Measurements from ENCODE around the gene PPP1R14D. TPM values are rescaled to one million over a fixed set of nuclear protein-coding genes. Genes with fewer than 3 reads are reported as not detected.
"Not testable (repeated sequence)": the region's sequence is repeated elsewhere in the genome, so short reads cannot be mapped to it uniquely, and the experiment has no call there.

The PPP1R14D gene
- total RNA-seq, 4 donors from 2014 or later = not detected

DNA sequence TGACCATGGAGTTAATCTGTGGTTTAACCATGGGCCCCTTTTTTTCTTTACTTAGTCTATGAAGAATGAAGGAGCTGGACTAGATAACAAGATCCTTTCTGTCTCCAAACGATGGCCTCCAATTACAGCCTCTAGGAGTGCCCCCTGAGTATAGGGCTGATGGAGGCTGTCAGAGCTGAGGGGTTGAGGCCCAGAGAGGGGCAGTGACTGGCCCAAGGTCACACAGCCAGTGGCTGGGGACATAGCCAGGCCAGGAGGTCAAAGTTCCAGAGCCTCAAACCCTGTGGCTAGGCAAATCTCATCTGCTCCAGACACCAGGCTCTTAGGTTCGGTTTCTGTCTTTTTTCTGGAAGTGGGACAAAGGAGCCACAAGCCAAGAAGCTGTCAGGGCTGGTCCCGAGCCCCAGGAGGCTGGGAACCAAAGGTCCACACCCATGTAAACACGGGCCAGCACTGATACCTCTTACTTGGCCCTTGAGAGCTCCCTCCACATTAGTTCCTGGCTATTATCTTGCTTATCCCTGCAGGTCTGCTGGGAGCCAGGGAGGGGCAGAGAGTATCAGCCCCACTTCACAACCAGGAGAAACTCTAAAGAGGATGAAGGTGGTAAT, 35.3 kb upstream of the PPP1R14D start:
- Histone ChIP-seq H3K4me1 (peaks cover 11% of the 10 kb centered on the region), H3K4me3 (no peak overlapping the region), H3K36me3 (no peaks in the 10 kb centered on the region), H3K9me3 (no peaks in the 10 kb centered on the region), H3K27me3 (no peaks in the 10 kb centered on the region), H3K27ac (peak overlapping the region; percentile 5)
- no peak for DNase-seq (ENCODE audit: low spot score in 2 of 2)
- WGBS = 72% methylated on average over 4 of the region's 4 CpGs
- no peak for TF ChIP-seq POLR2AphosphoS5 (IDR thresholded peaks at IDR 0.05)
- TF ChIP-seq, protein P1, sequence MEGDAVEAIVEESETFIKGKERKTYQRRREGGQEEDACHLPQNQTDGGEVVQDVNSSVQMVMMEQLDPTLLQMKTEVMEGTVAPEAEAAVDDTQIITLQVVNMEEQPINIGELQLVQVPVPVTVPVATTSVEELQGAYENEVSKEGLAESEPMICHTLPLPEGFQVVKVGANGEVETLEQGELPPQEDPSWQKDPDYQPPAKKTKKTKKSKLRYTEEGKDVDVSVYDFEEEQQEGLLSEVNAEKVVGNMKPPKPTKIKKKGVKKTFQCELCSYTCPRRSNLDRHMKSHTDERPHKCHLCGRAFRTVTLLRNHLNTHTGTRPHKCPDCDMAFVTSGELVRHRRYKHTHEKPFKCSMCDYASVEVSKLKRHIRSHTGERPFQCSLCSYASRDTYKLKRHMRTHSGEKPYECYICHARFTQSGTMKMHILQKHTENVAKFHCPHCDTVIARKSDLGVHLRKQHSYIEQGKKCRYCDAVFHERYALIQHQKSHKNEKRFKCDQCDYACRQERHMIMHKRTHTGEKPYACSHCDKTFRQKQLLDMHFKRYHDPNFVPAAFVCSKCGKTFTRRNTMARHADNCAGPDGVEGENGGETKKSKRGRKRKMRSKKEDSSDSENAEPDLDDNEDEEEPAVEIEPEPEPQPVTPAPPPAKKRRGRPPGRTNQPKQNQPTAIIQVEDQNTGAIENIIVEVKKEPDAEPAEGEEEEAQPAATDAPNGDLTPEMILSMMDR (IDR thresholded peaks at IDR 0.05) = no peak
- TF ChIP-seq POLR2A (IDR thresholded peaks at IDR 0.05) = no peak
- TF ChIP-seq EP300 (IDR thresholded peaks at IDR 0.05) = no peak

DNA sequence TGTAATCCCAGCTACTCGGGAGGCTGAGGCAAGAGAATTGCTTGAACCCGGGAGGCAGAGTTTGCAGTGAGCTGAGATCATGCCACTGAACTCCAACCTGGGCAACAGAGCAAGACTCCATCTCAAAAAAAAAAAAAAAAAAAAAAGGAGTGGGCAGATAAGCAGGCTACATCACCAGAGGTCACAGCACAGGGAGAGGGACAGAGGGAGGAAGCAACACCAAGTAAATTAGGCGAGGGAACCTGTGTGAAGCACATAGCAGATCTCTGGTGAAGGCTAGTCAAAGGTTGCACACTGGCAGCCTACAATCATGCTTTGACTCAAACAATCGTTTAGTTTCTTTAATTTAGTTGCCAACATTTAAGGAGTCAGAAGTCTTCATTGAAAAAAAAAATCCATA, 32.6 kb upstream of the PPP1R14D start:
- 70% methylated on average over 4 of the region's 4 CpGs for WGBS
- H3K4me3 ChIP-seq; DNase-seq (ENCODE audit: low spot score in 2 of 2); H3K36me3 ChIP-seq; H3K27me3 ChIP-seq; H3K9me3 ChIP-seq; H3K27ac ChIP-seq: not testable (repeated sequence)
- H3K4me1 ChIP-seq = peaks cover 27% of the 10 kb centered on the region

DNA sequence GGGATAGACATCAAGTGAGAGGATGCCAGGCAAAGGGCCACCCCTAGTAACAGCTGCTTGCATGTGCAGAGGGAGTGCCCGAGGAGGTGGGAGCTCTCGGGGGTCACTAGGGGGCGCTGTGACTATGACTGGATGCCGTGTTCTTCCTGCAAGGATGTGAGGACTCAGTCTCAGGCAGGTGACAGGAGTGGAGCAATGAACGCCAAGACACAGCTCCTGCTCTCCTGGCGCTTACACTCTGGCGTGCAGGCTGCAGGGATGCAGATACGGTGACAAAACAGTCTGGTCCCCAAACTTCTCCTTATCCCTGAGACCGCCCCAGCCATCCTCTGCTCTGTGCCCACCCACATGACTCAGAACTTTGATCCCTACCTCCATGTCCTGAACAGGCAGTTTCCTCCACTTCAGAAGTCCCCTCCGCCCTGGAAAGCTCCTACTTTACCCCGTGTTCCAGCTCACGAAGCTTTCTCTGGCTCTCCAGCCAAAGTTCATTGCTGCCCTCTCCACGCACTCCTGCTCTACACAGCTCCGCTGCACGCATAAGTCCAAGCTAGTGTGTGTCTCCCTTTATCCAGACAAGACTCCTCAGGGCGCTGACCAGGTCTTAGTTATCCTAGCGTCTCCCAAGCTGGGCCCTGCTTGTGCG, 30.8 kb upstream of the PPP1R14D start:
- H3K27ac ChIP-seq = no peak overlapping the region

DNA sequence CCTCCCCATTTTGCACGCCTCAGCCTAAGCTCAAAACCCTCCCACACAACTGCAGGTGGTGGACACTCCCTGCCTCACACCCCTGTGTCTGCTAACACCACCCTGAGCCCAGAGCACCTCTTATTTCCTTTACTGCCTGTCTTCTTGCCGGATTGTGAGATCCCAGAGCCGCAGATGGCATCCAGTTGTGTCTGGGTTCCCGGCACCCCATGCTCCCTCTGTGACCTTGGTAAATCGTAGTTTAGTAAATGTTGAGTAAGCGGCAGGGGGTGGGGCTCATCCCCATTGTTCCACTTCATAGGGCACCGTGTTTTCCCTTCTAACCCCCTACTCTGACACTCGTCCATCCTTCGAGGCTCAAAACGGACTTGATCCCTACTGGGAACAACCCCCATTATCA, 30.2 kb upstream of the PPP1R14D start:
- H3K36me3 ChIP-seq = peaks cover 33% of the 10 kb centered on the region
- 62% methylated on average over 10 of the region's 10 CpGs for WGBS
- H3K27ac ChIP-seq = no peak overlapping the region
- no peaks in the 10 kb centered on the region for H3K9me3 ChIP-seq
- no peaks in the 10 kb centered on the region for H3K27me3 ChIP-seq
- no peak for DNase-seq (ENCODE audit: low spot score in 2 of 2)
- peaks cover 25% of the 10 kb centered on the region for H3K4me1 ChIP-seq
- TF ChIP-seq POLR2A (IDR thresholded peaks at IDR 0.05) (no peak), EP300 (IDR thresholded peaks at IDR 0.05) (no peak), POLR2AphosphoS5 (IDR thresholded peaks at IDR 0.05) (no peak)
- TF ChIP-seq, protein P1 (IDR thresholded peaks at IDR 0.05) = no peak
- H3K4me3 ChIP-seq = no peak overlapping the region

More for the DNA sequence above, 30.8 kb upstream of the PPP1R14D start:
- Histone ChIP-seq H3K27me3 (no peaks in the 10 kb centered on the region), H3K9me3 (no peaks in the 10 kb centered on the region), H3K4me3 (no peak overlapping the region), H3K36me3 (peaks cover 27% of the 10 kb centered on the region), H3K4me1 (peaks cover 27% of the 10 kb centered on the region)
- WGBS = 52% methylated on average over 16 of the region's 18 CpGs
- TF ChIP-seq, protein P1 (IDR thresholded peaks at IDR 0.05) = peak; percentile 37 to 78
- no peak for TF ChIP-seq EP300 (IDR thresholded peaks at IDR 0.05)
- peak; percentile 88 to 92 for DNase-seq (ENCODE audit: low spot score in 2 of 2)

DNA sequence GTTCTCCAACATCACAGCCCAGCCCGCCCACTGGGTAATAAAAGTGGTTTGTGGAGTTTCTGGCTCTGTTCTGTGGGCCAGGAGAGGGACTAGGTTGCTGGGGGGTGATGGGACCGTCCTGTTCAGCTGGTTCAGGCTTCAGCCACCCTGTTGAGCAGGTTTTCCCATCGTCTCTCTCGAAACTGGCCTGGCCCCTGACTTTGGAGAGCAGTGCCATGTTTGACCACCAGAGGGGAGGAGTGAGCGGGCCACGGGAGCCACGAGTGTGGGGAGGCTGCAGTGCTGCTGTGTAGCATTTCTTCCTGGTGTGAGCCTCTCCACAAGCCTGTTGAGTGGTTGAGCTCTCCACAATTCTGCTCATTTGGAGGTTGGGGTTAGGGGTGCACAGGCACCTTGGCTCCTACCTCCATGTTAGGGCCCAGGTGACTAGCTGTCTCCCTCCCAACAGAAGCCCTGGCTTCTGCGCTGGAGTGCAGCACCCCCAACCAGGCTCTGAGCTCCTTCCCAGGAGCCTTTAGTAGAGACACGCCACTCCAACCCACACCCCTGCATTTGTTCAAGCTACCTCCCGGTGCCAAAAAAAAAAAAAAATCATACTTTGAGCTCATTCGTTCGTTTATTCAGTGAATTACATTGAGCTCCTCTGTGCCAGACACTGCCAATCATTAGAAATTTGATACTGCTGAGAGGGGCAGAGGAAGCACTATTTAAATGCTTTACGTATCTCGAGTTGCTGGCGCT, 29.3 kb upstream of the PPP1R14D start:
- 17% methylated on average over 14 of the region's 15 CpGs for WGBS
- TF ChIP-seq POLR2AphosphoS5 (IDR thresholded peaks at IDR 0.05) = peak in 1 of 3 donors; percentile 32
- TF ChIP-seq, protein P1 (IDR thresholded peaks at IDR 0.05) = peak; percentile 81 to 98
- TF ChIP-seq POLR2A (IDR thresholded peaks at IDR 0.05) = no peak
- Histone ChIP-seq H3K4me1 (peaks cover 23% of the 10 kb centered on the region), H3K4me3 (no peak overlapping the region), H3K27me3 (no peaks in the 10 kb centered on the region), H3K27ac (peak overlapping the region; percentile 76), H3K9me3 (no peaks in the 10 kb centered on the region), H3K36me3 (peaks cover 39% of the 10 kb centered on the region)
- DNase-seq (ENCODE audit: low spot score in 2 of 2) = peak; percentile 85 to 90
